Measurements from ENCODE around the gene GPR157.
"Not testable (repeated sequence)": the region's sequence is repeated elsewhere in the genome, so short reads cannot be mapped to it uniquely, and the experiment has no call there.

Gene GPR157

DNA sequence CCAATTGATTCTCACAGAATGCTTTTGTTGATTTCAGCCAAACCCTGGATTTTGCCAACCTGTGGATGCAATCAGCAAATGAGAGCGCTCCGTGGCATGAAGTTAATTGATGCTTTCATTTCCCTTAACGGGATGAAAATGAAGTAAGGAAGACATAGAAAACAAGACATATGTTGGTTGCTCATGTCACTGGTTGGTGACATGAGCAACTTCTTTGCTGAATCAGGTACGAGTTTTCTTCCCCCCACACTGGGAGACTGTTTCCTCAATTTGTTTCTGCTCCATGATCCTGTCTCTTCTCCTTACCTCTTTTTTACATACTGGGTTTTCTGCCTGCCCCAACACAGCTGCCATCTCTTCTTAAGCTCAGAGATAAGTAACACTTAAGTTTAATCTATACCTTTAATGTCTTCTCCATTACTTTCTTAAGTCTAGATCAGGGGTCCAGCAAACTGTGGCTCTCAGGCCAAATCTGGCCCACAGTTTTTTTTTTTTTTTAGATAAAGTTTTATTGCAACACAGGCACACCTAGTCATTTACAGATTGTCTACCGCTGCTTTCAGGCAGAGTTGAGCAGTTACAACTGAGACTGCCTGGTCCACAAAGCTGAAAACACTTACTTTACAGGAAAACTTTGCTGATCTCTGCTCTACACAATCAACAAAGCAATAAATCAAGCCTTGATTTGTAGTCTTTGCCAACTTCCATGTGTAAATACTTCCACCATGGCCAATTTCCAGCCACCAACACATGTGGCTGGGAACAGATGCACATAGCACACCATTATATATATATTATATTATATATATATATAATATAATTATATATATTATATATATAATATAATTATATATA lies 13.3 kb downstream of the GPR157 start:
- DNase-seq, result no peak

DNA sequence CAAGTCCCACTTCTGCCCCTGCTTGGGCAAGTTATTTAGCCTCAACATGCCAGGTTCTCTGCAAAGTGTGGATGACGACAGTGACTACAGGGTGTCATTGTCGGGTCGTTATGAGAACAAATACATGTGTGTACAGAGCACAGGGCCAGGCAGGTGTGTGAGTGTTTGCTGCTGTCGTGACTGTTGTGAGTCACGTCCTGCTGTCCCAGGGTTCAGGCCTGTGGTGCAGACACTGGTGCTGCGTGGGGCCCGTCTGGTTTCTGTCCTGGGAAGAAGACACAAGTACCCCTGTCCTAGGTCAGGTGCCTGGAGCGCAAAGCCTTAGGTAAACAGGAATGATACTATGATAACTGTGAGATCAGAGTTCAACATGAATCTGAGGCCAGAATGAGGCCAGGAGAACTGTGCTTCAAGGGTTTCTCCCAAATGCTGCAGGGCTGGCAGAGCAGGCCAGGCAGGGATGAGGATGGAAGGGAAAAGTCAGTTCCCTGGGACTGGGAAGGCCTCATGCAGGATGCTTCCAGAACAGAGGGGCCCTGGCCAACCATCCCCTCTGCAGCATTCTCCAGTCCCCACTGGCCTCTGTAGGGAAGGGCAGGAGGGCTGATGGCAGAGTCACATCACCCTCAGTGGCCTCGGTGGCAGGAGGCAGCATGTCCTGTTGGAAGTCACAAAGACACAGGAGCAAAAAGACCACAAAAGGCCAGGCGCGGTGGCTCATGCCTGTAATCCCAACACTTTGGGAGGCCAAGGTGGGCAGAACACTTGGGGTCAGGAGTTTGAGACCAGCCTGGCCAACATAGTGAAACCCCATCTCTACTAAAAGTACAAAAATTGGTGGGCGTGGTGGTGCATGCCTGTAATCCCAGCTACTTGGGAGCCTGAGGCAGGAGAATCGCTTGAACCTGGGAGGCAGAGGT lies 15.7 kb downstream of the GPR157 start:
- DNase-seq, result no peak

DNA sequence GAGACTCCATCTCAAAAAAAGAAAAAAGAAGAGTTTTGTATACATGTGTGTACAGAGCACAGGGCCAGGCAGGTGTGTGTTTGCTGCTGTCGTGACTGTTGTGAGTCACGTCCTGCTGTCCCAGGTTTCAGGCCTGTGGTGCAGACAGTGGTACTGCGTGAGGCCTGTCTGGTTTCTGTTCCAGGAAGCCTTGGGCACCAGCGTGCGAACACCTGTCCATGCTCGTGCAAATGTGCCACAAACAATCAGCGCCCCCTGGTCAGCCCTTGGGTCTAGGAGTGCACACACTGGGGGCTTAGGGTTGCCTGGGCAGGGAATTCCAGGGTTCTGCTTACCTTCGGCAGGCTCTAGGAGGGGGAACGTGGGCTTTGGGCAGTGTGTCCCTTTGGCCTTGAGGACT lies 16.9 kb downstream of the GPR157 start:
- DNase-seq, result no peak

DNA sequence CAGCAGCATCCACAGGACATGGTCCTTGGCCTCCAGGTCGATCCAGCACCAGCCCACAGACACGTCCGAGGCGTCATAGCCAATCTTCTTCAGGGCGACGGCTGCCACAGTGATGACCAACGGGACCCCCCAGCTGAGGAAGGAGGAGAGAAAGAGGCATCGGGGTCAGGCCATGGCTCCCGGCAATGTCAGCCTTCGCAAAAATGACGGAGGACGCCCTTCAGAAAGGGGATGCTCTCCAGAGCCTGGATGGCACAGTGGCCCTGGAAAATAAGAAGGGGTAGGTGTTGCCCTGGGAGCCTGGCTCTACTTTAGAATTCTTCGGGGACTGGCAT lies 17.6 kb downstream of the GPR157 start:
- no peak for DNase-seq

DNA sequence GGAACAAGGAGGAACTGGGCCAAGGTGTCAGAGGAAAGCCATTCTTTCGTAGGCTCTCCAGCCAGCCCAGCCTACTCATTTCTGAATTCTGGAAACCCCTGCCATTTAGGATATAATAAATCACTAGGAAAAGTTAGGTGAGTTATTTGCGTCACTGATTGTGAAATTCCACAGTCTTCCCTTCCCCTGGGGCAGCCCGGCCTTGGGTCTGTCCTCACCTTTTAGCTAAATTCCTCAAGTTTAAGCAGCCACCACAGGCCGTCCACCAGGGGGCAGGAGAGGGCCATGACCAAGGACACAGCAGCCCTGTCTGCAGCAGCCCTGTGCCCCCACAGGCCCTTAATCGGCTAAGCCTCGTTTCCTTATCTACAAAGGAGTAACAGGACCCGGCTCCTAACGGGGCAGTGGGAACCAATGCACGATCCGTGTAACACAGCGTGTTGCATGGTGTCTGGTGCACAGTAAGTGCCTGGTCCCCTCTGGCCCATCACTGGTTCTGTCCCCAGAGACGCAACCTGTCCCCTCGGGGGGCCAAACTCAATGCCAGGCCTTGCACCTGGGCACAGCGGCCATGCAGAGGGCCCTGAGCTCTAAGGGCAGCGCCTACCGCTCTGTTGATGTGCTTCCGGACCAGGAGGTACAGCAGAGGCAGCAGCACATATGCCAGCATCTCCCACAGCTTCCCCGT lies 18.1 kb downstream of the GPR157 start:
- peak; percentile 78 to 80 for DNase-seq

DNA sequence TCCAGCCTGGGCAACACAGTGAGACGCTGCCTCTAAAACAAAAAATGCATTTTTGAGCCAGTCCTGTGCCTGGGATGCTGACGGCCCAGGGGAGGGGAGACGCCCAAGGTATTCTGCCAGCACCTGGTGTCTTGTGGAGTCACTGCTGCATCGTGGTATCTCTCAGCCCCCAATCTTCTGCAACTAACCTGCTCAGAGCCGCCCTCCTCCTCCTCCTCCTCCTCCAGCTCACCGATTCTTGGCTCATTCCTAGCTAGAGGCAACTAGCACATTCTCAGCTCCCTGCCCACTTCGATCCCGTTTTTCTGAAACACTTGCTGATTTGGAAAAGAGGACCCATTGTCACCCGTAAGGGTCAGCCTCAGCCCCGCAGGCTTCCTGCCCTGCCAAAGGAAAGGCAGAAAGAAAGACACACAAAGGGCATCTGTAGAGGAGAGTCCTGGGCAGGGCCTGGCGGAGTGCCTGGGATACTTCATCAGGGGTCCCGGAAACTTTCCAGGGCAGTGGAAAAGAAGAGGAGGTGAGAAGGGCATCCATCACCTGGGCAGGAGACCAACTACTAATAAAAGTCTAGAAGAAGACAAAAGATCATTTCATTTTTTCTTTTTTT lies 20.7 kb downstream of the GPR157 start:
- DNase-seq, result no peak

DNA sequence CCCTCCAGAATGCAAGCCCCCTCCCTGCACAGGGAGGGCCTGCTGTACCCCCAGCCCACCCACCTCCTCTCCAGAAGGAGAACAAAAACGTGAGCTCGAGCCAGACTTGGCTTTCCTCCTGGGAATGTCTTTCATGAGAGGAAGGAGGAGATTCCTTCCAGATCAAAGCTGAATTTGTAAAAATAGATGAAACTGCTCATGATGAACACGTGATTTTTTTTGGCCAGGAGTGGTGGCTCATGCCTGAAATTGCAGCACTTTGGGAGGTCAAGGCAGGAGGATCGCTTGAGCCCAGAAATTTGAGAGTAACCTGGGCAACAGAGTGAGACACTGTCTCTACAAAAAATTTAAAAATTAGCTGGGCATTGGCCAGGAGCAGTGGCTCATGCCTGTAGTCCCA lies 21.8 kb downstream of the GPR157 start:
- no peak for DNase-seq

DNA sequence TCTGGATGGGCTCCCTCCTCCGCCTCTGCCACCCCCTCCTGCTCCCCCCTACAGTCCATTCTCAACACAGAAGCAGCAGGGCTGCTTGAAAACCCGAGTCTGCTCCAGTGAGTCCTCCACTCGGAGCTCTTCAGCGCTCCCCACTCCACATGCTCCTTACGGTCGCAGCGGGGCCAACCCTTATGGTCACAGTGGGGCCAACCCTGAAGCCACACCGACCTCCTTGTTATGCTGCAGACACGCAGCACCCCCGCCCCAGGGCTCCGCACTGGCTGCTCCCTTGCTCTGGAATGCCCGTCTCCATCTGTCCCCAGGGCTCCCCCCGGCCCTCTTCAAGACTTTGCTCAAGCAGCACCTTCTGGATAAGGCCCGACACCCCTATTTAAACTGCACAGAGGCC lies 22.6 kb downstream of the GPR157 start:
- no peak for DNase-seq

DNA sequence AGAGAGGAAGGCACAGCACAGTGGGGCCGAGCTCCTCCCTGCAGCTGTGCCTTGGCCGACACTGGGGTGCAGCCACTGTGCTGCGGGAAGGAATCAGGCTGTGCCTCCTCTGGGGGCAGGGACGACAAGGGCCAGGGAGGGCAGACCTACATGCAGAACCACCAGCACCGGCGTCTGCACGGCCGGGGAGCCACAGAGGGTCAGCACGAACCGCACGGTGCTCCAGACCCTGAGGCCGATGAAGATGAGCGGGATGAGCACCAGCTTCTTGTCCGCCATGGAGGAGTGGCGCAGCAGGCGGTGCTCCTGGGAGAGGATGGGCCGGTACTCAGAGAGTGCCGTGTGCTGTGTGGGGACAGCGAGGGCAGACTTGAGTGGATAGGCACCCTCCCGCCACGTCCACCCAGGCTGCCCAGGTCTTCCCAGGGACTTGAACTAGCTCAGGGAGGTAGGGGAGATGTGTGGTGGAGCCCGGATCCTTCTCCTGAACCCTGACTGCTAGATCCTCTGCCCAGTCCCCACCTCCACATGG lies 23.5 kb downstream of the GPR157 start:
- no peak for DNase-seq

DNA sequence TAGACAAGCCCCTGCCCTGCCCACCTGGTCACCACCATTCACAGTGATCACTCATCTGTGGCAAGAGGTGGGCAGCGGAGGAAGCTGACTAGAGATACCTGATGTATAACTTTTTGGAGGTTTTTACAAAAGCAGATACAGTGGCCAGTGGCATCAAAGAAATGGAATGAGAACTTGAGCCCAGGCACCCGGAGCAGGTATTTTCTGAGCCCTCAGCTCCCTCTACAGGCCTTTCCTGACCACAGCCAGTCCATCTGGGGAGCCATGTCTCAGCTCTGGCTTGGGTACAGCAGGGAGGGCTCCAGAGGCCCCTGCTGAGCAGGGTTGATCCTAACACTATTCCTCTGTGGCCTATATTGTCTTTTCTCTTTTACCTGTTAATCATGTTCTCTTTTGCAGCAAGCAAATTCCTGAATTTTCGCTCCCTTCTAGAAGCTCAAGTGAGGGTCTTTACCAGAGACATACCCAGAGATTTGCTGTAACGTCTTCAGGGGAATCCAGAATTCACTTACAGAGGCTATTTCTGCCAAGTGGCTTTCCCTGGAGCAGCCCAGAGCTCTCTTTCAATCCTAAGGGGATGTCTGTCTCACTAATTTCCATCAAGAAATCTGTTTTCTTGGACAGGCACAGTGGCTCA lies 27.3 kb downstream of the GPR157 start:
- DNase-seq, result peak; percentile 13 to 49

DNA sequence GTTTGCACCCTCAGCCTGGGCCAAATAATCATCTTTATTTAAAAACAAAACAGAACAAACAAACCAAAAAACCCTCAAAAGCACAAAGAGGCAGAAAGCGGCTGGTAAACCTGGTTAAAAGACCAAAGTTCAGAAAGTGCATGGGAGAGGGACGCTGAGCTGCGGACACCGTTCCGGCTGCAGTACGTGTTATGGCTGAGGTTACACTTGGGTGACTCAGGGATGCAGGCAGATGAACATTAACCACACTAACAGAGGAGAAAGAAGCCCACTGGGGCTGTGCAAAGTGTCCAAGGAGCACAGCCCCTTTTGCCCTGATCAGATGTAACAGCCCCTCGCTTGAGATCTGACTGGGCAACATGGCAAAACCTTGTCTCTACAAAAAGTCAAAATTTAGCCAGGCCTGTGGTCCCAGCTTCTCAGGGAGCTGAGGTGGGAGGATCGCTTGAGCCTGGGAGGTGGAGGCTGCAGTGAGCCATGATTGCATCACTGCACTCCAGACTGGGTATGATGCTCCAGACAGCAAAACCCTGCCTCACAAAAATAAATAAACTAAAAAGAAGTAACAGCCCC lies 28.3 kb downstream of the GPR157 start:
- DNase-seq, result no peak

DNA sequence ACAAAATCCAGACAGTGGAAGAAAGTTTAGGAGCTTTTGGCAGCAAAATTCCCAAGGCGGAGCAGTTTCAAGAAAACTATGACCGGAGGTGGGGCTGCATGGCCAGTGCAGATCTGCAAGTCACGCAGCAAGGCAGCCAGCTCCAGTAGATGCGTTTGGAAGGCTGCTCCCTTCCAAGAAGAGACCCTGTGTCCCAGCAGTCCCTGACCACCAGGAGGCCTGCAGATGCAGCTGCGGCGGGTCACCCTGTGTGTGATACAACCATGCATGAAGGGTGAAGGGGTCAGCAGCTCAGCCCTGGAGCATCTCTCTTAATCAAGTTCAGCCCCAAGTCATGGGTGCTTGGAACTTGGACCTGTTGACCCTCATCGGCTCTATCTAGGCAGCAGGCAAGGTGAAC lies 29.3 kb downstream of the GPR157 start:
- DNase-seq, result no peak

DNA sequence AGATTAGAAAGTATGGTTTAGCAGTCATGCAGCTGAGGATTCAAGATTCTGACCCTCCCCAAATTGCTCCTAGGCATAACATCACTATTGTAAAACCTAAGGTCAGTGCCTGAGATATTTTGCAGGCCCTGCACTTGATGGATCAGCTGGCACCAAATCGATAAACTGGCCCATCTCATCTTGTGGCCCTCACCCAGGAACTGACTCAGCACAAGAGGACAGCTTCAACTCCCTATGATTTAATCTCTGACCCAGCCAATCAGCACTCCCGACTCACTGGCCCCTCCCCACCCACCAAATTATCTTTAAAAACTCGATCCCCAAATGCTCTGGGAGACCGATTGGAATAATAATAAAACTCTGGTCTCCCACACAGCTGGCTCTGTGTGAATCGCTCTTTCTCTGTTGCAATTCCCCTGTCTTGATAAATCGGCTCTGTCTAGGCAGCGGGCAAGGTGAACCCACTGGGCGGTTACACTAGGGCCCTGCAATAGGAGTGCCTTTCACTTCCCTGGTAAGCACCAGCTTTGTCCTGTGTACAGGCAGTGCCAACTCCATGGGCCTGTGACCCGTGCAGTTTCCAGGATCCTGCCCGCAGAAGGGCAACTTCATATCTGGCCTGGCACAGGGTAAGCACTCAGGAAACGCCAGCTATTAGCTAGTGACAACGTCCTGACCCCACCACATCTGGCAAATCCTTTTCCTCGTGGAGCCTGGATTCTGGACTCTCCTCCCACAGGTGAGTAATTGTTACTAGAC lies 30.8 kb downstream of the GPR157 start:
- no peak for DNase-seq

DNA sequence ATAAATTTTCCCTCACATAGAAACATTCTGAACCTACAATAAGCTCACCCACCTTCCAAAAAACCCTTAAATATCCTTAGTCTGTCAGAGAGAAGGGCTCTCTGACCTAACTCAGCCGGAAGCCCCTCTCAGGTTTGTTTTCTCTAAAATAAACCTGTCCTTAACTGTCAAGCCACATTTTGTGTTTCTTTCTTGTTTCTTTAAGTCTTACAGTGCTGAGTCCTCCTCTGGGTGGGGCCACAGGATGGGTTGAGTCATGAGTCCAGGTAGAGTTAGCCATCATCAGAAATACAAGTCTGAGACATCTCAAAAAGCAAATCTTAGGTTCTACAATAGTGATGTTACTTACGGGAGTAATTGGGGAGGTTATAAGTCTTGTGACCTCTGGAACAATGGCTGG lies 33.1 kb downstream of the GPR157 start:
- no peak for DNase-seq

DNA sequence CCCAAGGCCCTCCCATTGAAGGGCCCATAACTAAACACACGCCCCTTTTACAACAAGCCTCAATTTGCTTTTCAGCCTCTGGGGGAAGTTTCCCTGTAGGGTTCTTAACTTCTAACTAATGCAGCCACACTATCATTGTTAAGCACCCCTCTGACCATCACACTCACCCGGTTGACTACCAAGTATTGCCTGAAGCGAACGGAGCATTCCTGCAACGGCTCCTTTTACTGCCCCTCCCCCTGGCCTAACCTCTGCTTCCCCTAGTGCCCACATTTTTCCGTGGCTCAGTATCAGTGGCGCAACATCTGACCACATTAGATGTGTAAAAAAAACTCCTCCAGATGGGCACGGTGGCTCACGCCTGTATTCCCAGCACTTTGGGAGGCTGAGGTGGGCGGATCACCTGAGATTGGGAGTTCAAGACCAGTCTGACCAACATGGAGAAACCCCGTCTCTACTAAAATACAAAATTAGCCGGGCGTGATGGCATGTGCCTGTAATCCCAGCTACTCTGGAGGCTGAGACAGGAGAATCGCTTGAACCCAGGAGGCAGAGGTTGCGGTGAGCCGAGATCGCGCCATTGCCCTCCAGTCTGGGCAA lies 34.8 kb downstream of the GPR157 start:
- not testable (repeated sequence) for DNase-seq

DNA sequence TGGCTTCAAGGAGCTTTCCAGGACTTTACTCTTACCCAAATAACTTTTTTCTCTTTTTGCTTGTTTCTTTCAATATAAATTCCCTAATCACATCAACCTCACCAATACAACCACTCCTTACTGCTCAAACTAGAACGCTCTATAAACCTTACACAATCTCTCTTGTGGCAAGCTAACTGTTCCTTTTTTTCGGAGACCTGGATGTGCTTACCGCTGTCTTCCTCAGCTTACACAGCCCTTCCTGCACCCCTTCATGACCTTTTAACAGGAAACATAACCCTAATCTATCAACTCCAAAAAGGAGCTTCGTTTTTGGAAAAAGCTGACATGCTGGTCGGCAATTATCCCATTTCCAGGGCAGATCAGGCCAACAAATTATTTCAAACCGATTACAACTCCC lies 35.3 kb downstream of the GPR157 start:
- no peak for DNase-seq

DNA sequence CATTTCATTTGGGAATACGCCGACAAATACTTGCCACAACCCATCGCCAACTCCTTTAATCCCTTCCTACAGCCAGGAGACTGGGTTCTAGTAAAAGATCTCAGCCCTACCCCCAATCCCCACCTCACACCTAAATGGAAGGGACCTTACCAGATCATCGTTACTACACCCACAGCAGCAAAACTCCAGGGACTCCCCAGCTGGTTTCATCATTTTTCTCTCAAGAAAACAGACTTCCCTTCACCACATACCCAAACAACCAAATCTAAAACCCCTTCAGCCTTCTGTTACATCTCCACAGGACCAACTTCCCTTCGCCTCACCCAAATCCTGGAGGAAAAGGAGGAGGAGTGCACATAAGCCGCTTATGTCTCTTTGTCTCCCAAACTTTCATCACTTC lies 35.8 kb downstream of the GPR157 start:
- no peak for DNase-seq

DNA sequence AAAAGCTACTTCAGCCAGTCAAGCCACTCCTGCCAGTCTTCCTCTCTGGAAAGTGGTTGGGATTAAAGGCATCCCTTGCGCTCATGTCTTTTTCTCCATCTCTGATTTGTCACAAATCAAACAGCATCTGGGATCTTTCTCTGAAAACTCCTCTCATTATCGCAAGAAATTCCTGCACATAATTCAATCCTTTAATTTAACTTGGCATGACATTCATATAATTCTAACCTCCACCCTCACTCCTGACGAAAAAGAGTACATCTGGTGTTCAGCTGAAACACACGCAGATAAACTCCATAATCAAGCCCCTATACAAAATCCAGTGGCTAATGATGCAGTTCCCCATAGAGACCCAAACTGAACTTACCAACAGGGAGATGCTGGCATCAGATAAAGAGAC lies 40.1 kb downstream of the GPR157 start:
- DNase-seq, result no peak

DNA sequence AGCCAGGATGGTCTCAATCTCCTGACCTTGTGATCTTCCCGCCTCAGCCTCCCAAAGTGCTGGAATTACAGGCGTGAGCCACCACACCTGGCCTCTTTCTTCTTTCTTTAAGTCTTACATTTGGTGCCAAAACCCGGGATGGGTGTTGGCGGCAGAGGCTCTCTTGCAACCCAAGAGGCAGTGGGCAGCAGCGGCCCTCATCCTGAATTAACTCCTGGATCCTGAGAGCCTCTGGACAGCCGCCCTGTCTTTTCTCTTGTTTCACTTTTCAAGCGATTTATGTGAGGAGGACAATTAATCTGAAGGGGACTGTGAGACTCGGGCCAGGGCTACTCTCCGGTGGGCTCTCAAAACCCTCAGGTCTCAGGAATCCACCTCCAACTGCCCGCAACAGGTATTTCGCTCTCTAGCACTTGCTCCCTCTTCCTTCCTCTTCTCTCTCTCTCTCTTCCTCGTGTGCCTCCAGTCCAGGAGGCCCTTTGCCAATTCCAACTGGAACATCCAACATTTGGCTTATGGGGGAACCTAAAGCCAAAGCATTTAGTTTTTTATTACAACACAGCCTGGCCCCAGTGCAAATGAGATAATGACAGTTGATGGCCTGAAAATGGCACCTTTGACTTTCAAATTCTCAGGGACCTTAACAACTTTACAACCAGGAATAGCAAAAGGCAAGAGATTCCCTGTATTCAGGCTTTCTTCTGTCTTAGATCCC lies 41.3 kb downstream of the GPR157 start:
- DNase-seq, result no peak

DNA sequence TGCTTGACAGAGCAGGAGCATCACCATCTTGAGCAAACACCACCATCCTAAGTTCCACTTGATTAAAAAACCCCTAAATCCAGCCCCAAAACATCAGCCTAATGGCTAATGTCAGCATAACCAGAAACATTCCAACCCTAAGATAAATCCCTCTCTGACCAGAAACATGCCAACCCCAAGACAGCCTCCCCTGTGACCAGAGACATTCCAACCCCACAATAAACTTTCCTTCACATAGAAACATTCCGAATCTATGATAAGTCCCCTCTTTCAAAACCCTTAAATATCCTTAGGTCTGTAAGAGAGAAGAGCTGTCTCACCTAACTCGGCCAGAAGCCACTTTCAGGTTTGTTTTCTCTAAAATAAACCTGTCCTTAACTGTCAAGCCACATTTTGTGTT lies 42.1 kb downstream of the GPR157 start:
- no peak for DNase-seq
